ENCODE results near the gene LHFPL3.
"Not testable (repeated sequence)": the region's sequence is repeated elsewhere in the genome, so short reads cannot be mapped to it uniquely, and the experiment has no call there.

Gene LHFPL3

GRCh38 chr7:104328296-104328969 is at the start of gene LHFPL3:
Gene LHFPL3 (plus strand): TSS chr7:104328603.
- DNase-seq (ENCODE audit: low read depth in 2 of 2), result no peak

GRCh38 chr7:104281685-104282084 is 46.7 kb upstream of the LHFPL3 start:
- not testable (repeated sequence) for DNase-seq (ENCODE audit: low read depth in 2 of 2)

GRCh38 chr7:104286839-104287238 is 41.6 kb upstream of the LHFPL3 start:
- DNase-seq (ENCODE audit: low read depth in 2 of 2), result no peak

GRCh38 chr7:104288137-104288536 is 40.3 kb upstream of the LHFPL3 start:
- no peak for DNase-seq (ENCODE audit: low read depth in 2 of 2)

GRCh38 chr7:104294291-104294690 is 34.1 kb upstream of the LHFPL3 start:
- DNase-seq (ENCODE audit: low read depth in 2 of 2), result no peak

- DNase-seq (ENCODE audit: low read depth in 2 of 2), result no peak
Observed at GRCh38 chr7:104296266-104296665, 32.1 kb upstream of the LHFPL3 start.

GRCh38 chr7:104296900-104297299 is 31.5 kb upstream of the LHFPL3 start:
- DNase-seq (ENCODE audit: low read depth in 2 of 2), result no peak

GRCh38 chr7:104299323-104299722 is 29.1 kb upstream of the LHFPL3 start:
- DNase-seq (ENCODE audit: low read depth in 2 of 2), result no peak

- no peak for DNase-seq (ENCODE audit: low read depth in 2 of 2)
Observed at GRCh38 chr7:104299777-104300176, 28.6 kb upstream of the LHFPL3 start.

GRCh38 chr7:104306793-104307192 is 21.6 kb upstream of the LHFPL3 start:
- no peak for DNase-seq (ENCODE audit: low read depth in 2 of 2)

GRCh38 chr7:104317948-104318629 is 10.3 kb upstream of the LHFPL3 start:
- DNase-seq (ENCODE audit: low read depth in 2 of 2), result no peak

GRCh38 chr7:104327534-104327933 is 869 bp upstream of the LHFPL3 start:
- no peak for DNase-seq (ENCODE audit: low read depth in 2 of 2)

- DNase-seq (ENCODE audit: low read depth in 2 of 2), result no peak
Observed at GRCh38 chr7:104327938-104328295, 486 bp upstream of the LHFPL3 start.

- no peak for DNase-seq (ENCODE audit: low read depth in 2 of 2)
Observed at GRCh38 chr7:104328970-104329825, 795 bp downstream of the LHFPL3 start.

GRCh38 chr7:104341546-104341945 is 13.1 kb downstream of the LHFPL3 start:
- DNase-seq (ENCODE audit: low read depth in 2 of 2), result no peak

- DNase-seq (ENCODE audit: low read depth in 2 of 2), result no peak
Observed at GRCh38 chr7:104352736-104353135, 24.3 kb downstream of the LHFPL3 start.

- DNase-seq (ENCODE audit: low read depth in 2 of 2), result no peak
Observed at GRCh38 chr7:104357166-104357565, 28.8 kb downstream of the LHFPL3 start.

GRCh38 chr7:104358446-104359132 is 30.2 kb downstream of the LHFPL3 start:
- DNase-seq (ENCODE audit: low read depth in 2 of 2), result no peak

- no peak for DNase-seq (ENCODE audit: low read depth in 2 of 2)
Observed at GRCh38 chr7:104362756-104363155, 34.4 kb downstream of the LHFPL3 start.

- no peak for DNase-seq (ENCODE audit: low read depth in 2 of 2)
Observed at GRCh38 chr7:104363355-104363754, 35.0 kb downstream of the LHFPL3 start.

- DNase-seq (ENCODE audit: low read depth in 2 of 2), result no peak
Observed at GRCh38 chr7:104366390-104366789, 38.0 kb downstream of the LHFPL3 start.

GRCh38 chr7:104367926-104368325 is 39.5 kb downstream of the LHFPL3 start:
- no peak for DNase-seq (ENCODE audit: low read depth in 2 of 2)

Data from stimulated activated CD8-positive, alpha-beta memory T cell treated with anti-CD3 and anti-CD28 coated beads, Interleukin-2, amount 100 ng/mL, for 1 hour (primary cell).